DOHH2 (cell line): ENCODE results near the gene HNRNPUL1.
"Not testable (repeated sequence)": the region's sequence is repeated elsewhere in the genome, so short reads cannot be mapped to it uniquely, and the experiment has no call there.

Source experiments
- H3F3A ChIP-seq: fragments of 200-600 bp; sonication (generic), shearing (Covaris generic); 2 replicates; pipeline ENCODE4 v1.6.0; 2016; ENCODE audit warnings: antibody characterized with exemption, mild to moderate bottlenecking; ENCODE audit not compliant: control insufficient read depth, insufficient read depth
- H3K27ac ChIP-seq: fragments of 200-600 bp; sonication (generic); 2 replicates; pipeline ENCODE4 v1.5.1; 2014; ENCODE audit warnings: low read depth, mild to moderate bottlenecking, low read length, moderate library complexity
- H3K27me3 ChIP-seq: fragments of 200-600 bp; sonication (generic); 2 replicates; pipeline ENCODE4 v1.6.1; 2014; ENCODE audit warnings: mild to moderate bottlenecking, low read length, mixed read lengths; ENCODE audit not compliant: control insufficient read depth
- H3K36me3 ChIP-seq: fragments of 200-600 bp; sonication (generic); 2 replicates; pipeline ENCODE4 v1.6.1; 2014; ENCODE audit warnings: mild to moderate bottlenecking, low read length, moderate library complexity, mixed read lengths; ENCODE audit not compliant: control insufficient read depth
- H3K4me1 ChIP-seq: fragments of 200-600 bp; sonication (generic); 2 replicates; pipeline ENCODE4 v1.6.1; 2014; ENCODE audit warnings: mild to moderate bottlenecking, low read length, mixed read lengths; ENCODE audit not compliant: control insufficient read depth
- H3K4me2 ChIP-seq: fragments of 200-600 bp; sonication (generic); 2 replicates; pipeline ENCODE4 v1.6.0; 2014; ENCODE audit warnings: mild to moderate bottlenecking, low read length, moderate library complexity
- H3K4me3 ChIP-seq: fragments of 200-600 bp; sonication (generic); 2 replicates; pipeline ENCODE4 v1.5.1; 2014; ENCODE audit warnings: mild to moderate bottlenecking, low read length, mixed read lengths
- H3K79me2 ChIP-seq: fragments of 200-600 bp; sonication (generic); 2 replicates; pipeline ENCODE4 v1.6.1; 2014; ENCODE audit warnings: mild to moderate bottlenecking, low read length, mixed read lengths; ENCODE audit not compliant: control insufficient read depth
- H3K9me2 ChIP-seq: fragments of 200-600 bp; sonication (generic); replicated peaks from 2 replicates; pipeline ENCODE4 v1.6.1; 2014; ENCODE audit warnings: mild to moderate bottlenecking, low read length, mixed read lengths; ENCODE audit not compliant: control insufficient read depth
- H3K9me3 ChIP-seq: fragments of 200-600 bp; sonication (generic); 2 replicates; pipeline ENCODE4 v1.6.1; 2014; ENCODE audit warnings: antibody characterized with exemption, low read length, mixed read lengths; ENCODE audit not compliant: control insufficient read depth, insufficient read depth
- H4K20me1 ChIP-seq: fragments of 200-600 bp; sonication (generic); 2 replicates; pipeline ENCODE4 v1.6.0; 2014; ENCODE audit warnings: low read depth, mild to moderate bottlenecking, antibody characterized with exemption, low read length, moderate library complexity; ENCODE audit not compliant: control insufficient read depth, insufficient read depth
- EZH2phosphoT487 ChIP-seq: fragments of 200-600 bp; sonication (generic); IDR thresholded peaks from 2 replicates; pipeline ENCODE4 v1.6.1; 2017; ENCODE audit warnings: borderline replicate concordance, mild to moderate bottlenecking, antibody characterized with exemption, low read length, moderate library complexity, mixed read lengths
- TF ChIP-seq, protein P1 (sequence below): fragments of 200-600 bp; sonication (generic); IDR thresholded peaks from one replicate; pipeline ENCODE4 v1.5.1; 2014; ENCODE audit warnings: antibody characterized with exemption, mild to moderate bottlenecking, low read depth, low read length; ENCODE audit not compliant: poor library complexity, severe bottlenecking

The HNRNPUL1 gene

GRCh38 chr19:41341669-41342490 lies 77.7 kb downstream of the HNRNPUL1 start:
- Histone ChIP-seq H3K79me2 (peaks cover 52% of the 10 kb centered on the region), H3K9me2 (no peaks in the 10 kb centered on the region), H3K9me3 (no peaks in the 10 kb centered on the region), H3K4me2 (no peak overlapping the region), H3K27ac (no peak overlapping the region), H3F3A (no peaks in the 10 kb centered on the region), H3K36me3 (peaks cover 66% of the 10 kb centered on the region), H4K20me1 (0 out of 2 replicates have a peak, but pooled peaks cover 3% of the 10 kb centered on the region), H3K27me3 (no peaks in the 10 kb centered on the region), H3K4me1 (peaks cover 6% of the 10 kb centered on the region), H3K4me3 (no peak overlapping the region)
- TF ChIP-seq EZH2phosphoT487 = no peak
- TF ChIP-seq, protein P1, sequence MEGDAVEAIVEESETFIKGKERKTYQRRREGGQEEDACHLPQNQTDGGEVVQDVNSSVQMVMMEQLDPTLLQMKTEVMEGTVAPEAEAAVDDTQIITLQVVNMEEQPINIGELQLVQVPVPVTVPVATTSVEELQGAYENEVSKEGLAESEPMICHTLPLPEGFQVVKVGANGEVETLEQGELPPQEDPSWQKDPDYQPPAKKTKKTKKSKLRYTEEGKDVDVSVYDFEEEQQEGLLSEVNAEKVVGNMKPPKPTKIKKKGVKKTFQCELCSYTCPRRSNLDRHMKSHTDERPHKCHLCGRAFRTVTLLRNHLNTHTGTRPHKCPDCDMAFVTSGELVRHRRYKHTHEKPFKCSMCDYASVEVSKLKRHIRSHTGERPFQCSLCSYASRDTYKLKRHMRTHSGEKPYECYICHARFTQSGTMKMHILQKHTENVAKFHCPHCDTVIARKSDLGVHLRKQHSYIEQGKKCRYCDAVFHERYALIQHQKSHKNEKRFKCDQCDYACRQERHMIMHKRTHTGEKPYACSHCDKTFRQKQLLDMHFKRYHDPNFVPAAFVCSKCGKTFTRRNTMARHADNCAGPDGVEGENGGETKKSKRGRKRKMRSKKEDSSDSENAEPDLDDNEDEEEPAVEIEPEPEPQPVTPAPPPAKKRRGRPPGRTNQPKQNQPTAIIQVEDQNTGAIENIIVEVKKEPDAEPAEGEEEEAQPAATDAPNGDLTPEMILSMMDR = no peak

DNA sequence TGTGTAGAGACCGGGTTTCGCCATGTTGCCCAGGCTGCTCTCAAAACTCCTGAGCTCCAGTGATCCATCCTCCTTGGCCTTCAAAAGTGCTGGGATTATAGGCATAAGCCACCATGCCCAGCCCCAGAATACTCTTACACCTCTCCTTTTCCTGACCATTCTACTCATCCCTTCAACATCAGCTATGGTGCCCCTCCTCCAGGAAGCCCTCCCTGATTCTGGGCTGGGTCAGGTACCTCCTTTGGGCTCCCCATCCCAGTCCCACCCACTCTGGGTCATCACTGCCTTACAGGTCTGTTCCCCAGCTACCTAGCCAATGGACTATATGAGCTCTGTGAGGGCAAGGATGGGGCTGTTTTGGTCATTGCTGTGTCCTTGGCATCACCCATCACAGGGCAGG lies 80.0 kb downstream of the HNRNPUL1 start:
- 0 out of 2 replicates have a peak, but pooled peaks cover 2% of the 10 kb centered on the region for H4K20me1 ChIP-seq
- no peak for TF ChIP-seq EZH2phosphoT487
- TF ChIP-seq, protein P1 = no peak
- no peaks in the 10 kb centered on the region for H3K9me3 ChIP-seq
- no peak overlapping the region for H3K4me2 ChIP-seq
- H3K27ac ChIP-seq = no peak overlapping the region
- peaks cover 70% of the 10 kb centered on the region for H3K36me3 ChIP-seq
- peaks cover 55% of the 10 kb centered on the region for H3K79me2 ChIP-seq
- no peaks in the 10 kb centered on the region for H3K27me3 ChIP-seq
- H3F3A ChIP-seq = no peaks in the 10 kb centered on the region; the same call in 1 of the 2 replicates
- no peaks in the 10 kb centered on the region for H3K9me2 ChIP-seq
- H3K4me1 ChIP-seq = peaks cover 9% of the 10 kb centered on the region
- no peak overlapping the region for H3K4me3 ChIP-seq

- not testable (repeated sequence) for H3F3A ChIP-seq, H3K9me3 ChIP-seq, H3K27ac ChIP-seq, H3K27me3 ChIP-seq, H3K4me2 ChIP-seq, H3K9me2 ChIP-seq, H3K4me3 ChIP-seq
- H3K36me3 ChIP-seq = peaks cover 75% of the 10 kb centered on the region
- H3K79me2 ChIP-seq = peaks cover 63% of the 10 kb centered on the region
- H3K4me1 ChIP-seq = peaks cover 27% of the 10 kb centered on the region
- peaks cover 19% of the 10 kb centered on the region; the same call in 1 of the 2 replicates for H4K20me1 ChIP-seq
Measured at GRCh38 chr19:41346916-41347315, 82.7 kb downstream of the HNRNPUL1 start.

DNA sequence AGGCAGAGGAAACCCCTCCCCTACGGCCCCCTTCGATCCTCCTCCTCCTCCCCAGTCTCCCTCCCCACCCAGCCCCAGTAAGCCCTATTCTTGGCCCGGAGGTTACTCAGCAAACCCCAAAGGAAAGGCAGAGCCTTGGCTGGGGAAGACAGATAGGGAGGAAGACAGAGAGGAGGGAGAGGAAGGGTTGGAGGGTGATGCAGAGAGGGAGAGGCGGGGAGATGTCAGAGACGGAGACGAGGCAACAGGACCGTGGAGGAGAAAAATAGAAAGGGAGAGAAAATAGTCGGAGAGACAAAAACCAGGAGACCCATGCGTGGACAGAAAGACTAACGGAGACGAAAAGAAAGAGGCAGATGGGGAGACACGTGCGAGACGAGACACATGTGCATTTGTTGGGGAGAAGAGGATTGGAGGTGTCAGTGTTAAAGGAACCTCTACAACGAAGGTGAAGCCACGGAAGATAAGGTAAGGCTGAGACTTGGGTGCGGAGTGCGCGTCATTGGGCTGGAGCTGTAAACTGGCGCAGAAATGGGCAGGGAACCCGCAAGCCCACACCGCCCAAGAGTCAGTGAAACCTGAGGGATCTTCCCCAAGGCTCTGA lies 86.7 kb downstream of the HNRNPUL1 start:
- Histone ChIP-seq H3K79me2 (peaks cover 71% of the 10 kb centered on the region), H3K4me2 (peak overlapping the region; percentile 72), H3K9me3 (no peaks in the 10 kb centered on the region), H3K27ac (peak overlapping the region; percentile 73), H4K20me1 (peaks cover 19% of the 10 kb centered on the region; the same call in 1 of the 2 replicates), H3K9me2 (no peaks in the 10 kb centered on the region), H3K27me3 (no peaks in the 10 kb centered on the region), H3F3A (no peaks in the 10 kb centered on the region; the same call in 1 of the 2 replicates), H3K4me1 (peaks cover 27% of the 10 kb centered on the region), H3K4me3 (peak overlapping the region; percentile 94), H3K36me3 (peaks cover 61% of the 10 kb centered on the region)
- TF ChIP-seq EZH2phosphoT487 = no peak
- TF ChIP-seq, protein P1 = no peak
